Tibial artery (tissue), 4 donors: ENCODE results near the gene UNC80.
"Not testable (repeated sequence)": the region's sequence is repeated elsewhere in the genome, so short reads cannot be mapped to it uniquely, and the experiment has no call there.

Experiments
- DNase-seq, 2 donors: peaks; one replicate each; pipeline ENCODE4 v3.0.0-alpha.2; 2019
- H3K27ac ChIP-seq, 2 donors: fragments of 200-600 bp; sonication (generic) in 1 of 2; 1 replicate in 1 of 2; 2 replicates in 1 of 2; pipeline ENCODE4 v1.5.1; 2018 to 2019; ENCODE audit warnings: mild to moderate bottlenecking in 1 of 2
- H3K27me3 ChIP-seq, 2 donors: fragments of 200-600 bp; sonication (generic) in 1 of 2; one replicate each; pipeline versions ENCODE4 v1.5.1 to v1.6.0; 2016 to 2019
- H3K36me3 ChIP-seq, 3 donors: fragments of 200-600 bp; sonication (generic) in 2 of 3; one replicate each; pipeline ENCODE4 v1.5.1; 2016 to 2019; ENCODE audit warnings: mild to moderate bottlenecking in 2 of 3
- H3K4me1 ChIP-seq, 4 donors: fragments of 200-600 bp; sonication (generic) in 2 of 4; 1 replicate in 3 of 4; 2 replicates in 1 of 4; pipeline ENCODE4 v1.5.1; 2016 to 2019
- H3K4me3 ChIP-seq, 2 donors: fragments of 200-600 bp; sonication (generic) in 1 of 2; 1 replicate in 1 of 2; 2 replicates in 1 of 2; pipeline ENCODE4 v1.5.1; 2018 to 2019; ENCODE audit warnings: mild to moderate bottlenecking in 2 of 2
- H3K9me3 ChIP-seq, 3 donors: fragments of 200-600 bp; sonication (generic) in 1 of 3; one replicate each; pipeline ENCODE4 v1.5.1; 2016 to 2019
- intact Hi-C: fragments of 100-400 bp; cut with DNase I; formaldehyde crosslinking; loops from one replicate; pipeline ENCODE4 v1.15.0; 2023; ENCODE audit warnings: low total_unique reads
- TF ChIP-seq, protein P1 (sequence below), 2 experiments: fragments of 200-600 bp in 1 of 2; fragments of 450-650 bp in 1 of 2; IDR thresholded peaks; one replicate each; pipeline ENCODE4 v1.5.1; 2017 to 2019; ENCODE audit warnings: antibody characterized with exemption in 2 of 2, mild to moderate bottlenecking in 1 of 2, moderate library complexity in 1 of 2

UNC80 gene

GRCh38 chr2:209788925-209789324, 17.3 kb downstream of the UNC80 start:
- H3K4me1 ChIP-seq, result no peaks in the 10 kb centered on the region
- no peaks in the 10 kb centered on the region for H3K27me3 ChIP-seq
- TF ChIP-seq, protein P1, sequence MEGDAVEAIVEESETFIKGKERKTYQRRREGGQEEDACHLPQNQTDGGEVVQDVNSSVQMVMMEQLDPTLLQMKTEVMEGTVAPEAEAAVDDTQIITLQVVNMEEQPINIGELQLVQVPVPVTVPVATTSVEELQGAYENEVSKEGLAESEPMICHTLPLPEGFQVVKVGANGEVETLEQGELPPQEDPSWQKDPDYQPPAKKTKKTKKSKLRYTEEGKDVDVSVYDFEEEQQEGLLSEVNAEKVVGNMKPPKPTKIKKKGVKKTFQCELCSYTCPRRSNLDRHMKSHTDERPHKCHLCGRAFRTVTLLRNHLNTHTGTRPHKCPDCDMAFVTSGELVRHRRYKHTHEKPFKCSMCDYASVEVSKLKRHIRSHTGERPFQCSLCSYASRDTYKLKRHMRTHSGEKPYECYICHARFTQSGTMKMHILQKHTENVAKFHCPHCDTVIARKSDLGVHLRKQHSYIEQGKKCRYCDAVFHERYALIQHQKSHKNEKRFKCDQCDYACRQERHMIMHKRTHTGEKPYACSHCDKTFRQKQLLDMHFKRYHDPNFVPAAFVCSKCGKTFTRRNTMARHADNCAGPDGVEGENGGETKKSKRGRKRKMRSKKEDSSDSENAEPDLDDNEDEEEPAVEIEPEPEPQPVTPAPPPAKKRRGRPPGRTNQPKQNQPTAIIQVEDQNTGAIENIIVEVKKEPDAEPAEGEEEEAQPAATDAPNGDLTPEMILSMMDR (IDR thresholded peaks at IDR 0.05), result no peak
- intact Hi-C loops, result no loop called here
- no peak for DNase-seq
- H3K27ac ChIP-seq, result no peak overlapping the region
- H3K9me3 ChIP-seq, result no peaks in the 10 kb centered on the region
- no peak overlapping the region for H3K4me3 ChIP-seq
- H3K36me3 ChIP-seq, result no peaks in the 10 kb centered on the region

DNA sequence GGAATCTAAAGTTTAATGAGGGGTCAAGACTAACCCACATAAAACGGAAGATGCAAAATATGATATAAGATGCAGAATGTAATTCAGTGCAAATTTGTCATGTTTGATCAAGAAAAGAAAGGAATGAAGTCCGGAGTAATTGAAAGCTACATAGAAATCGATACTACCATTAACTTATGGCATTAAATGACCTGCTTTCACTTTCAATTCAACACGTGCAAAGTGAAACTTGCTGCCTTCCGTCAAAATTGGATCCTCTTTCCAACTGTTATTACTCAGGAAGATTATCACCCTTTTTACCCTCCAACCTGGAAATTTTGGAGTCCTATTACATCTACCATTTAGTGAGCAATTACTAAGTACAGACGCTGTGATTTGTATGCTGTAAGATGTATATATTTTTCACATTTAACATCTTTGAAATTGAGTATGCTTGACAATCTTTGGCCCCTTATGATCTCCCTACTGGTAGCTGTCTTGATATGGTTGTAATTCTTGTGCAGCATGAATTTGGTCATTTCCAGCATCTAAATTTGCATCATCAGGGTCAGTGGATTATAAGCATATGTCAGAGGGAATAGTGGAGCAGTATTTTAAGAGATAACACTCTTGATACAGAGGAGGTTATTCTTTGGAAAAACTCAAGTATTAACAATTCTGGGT, 18.6 kb downstream of the UNC80 start:
- no peaks in the 10 kb centered on the region for H3K36me3 ChIP-seq
- TF ChIP-seq, protein P1 (IDR thresholded peaks at IDR 0.05), result no peak
- no peak for DNase-seq
- H3K4me3 ChIP-seq, result no peak overlapping the region
- H3K27me3 ChIP-seq, result no peaks in the 10 kb centered on the region
- no peaks in the 10 kb centered on the region for H3K4me1 ChIP-seq
- intact Hi-C loops, result no loop called here
- H3K9me3 ChIP-seq, result no peaks in the 10 kb centered on the region
- H3K27ac ChIP-seq, result no peak overlapping the region

GRCh38 chr2:209791151-209791550, 19.5 kb downstream of the UNC80 start:
- no peaks in the 10 kb centered on the region for H3K4me1 ChIP-seq
- no peak overlapping the region for H3K27ac ChIP-seq
- TF ChIP-seq, protein P1 (IDR thresholded peaks at IDR 0.05), result no peak
- no peaks in the 10 kb centered on the region for H3K27me3 ChIP-seq
- no peaks in the 10 kb centered on the region for H3K9me3 ChIP-seq
- intact Hi-C loops, result no loop called here
- DNase-seq, result no peak
- H3K4me3 ChIP-seq, result no peak overlapping the region
- H3K36me3 ChIP-seq, result no peaks in the 10 kb centered on the region

DNA sequence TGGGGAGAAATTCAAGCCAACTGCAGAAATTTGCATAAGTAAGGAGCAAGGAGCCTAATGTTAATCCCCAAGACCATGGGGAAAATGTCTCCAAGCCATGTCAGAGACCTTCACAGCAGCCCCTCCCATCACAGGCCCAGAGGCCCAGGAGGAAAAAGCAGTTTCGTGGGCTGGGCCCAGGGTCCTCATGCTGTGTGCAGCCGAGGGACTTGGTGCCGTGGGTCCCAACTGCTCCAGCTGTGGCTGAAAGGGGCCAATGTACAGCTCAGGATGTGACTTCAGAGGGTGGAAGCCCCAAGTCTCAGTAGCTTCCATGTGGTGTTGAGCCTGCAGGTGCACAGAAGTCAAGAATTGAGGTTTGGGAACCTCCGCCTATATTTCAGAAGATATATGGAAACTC, 23.8 kb downstream of the UNC80 start:
- H3K27ac ChIP-seq, H3K36me3 ChIP-seq, H3K4me1 ChIP-seq, intact Hi-C loops, H3K4me3 ChIP-seq, H3K9me3 ChIP-seq, H3K27me3 ChIP-seq, DNase-seq: not testable (repeated sequence)

DNA sequence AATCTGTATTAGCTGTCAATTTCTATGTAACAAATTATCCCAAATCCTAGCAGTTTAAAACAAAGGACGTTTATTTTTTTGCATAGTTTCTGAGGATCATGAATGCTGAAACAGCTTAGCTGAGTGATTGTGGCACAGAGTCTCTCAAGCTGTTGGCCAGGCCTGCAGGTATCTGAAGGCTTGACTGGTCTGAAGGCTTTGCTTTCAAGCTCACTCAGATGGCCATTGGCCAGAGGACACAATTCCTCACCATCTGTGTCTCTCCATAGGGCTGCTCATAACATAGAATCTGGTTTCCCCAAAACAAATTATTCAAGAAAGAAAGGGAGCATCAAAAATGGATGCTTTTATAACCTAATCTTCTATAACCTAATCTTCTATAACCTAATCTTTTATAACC, 33.7 kb downstream of the UNC80 start:
- no peaks in the 10 kb centered on the region for H3K4me1 ChIP-seq
- no peaks in the 10 kb centered on the region for H3K9me3 ChIP-seq
- H3K27me3 ChIP-seq, result no peaks in the 10 kb centered on the region
- no peaks in the 10 kb centered on the region for H3K36me3 ChIP-seq
- no peak for DNase-seq
- H3K27ac ChIP-seq, result no peak overlapping the region
- TF ChIP-seq, protein P1 (IDR thresholded peaks at IDR 0.05), result no peak
- H3K4me3 ChIP-seq, result no peak overlapping the region
- intact Hi-C loops, result no loop called here

- Histone ChIP-seq H3K4me3 (no peak overlapping the region), H3K27me3 (no peaks in the 10 kb centered on the region), H3K36me3 (no peaks in the 10 kb centered on the region), H3K27ac (no peak overlapping the region), H3K9me3 (no peaks in the 10 kb centered on the region), H3K4me1 (no peaks in the 10 kb centered on the region)
- TF ChIP-seq, protein P1 (IDR thresholded peaks at IDR 0.05), result no peak
- DNase-seq, result no peak
- intact Hi-C loops, result no loop called here
Measured at GRCh38 chr2:209806318-209806717, 34.7 kb downstream of the UNC80 start.
